HG03060 (cell line): ENCODE measurements around the gene GARNL3.

Source experiments
- ATAC-seq: cut with Tn5 transposase; IDR thresholded peaks from one replicate; pipeline ENCODE4 v1.9.1; 2021; ENCODE audit warnings: low read depth, moderate number of reproducible peaks; ENCODE audit not compliant: unreplicated experiment

GARNL3 gene

GRCh38 chr9:127267793-127268525 is 3.4 kb downstream of the GARNL3 start:
- no peak for ATAC-seq

GRCh38 chr9:127269449-127269848 is 4.9 kb downstream of the GARNL3 start:
- ATAC-seq, result no peak

GRCh38 chr9:127273326-127273725 is 8.8 kb downstream of the GARNL3 start:
- no peak for ATAC-seq

- ATAC-seq, result no peak
These were observed 12.5 kb downstream of the GARNL3 start for GRCh38 chr9:127277099-127277498.

- no peak for ATAC-seq
These were observed 13.2 kb downstream of the GARNL3 start for GRCh38 chr9:127277770-127278169.

GRCh38 chr9:127278372-127278771 is 13.8 kb downstream of the GARNL3 start:
- no peak for ATAC-seq

GRCh38 chr9:127279717-127280285 is 15.2 kb downstream of the GARNL3 start:
- ATAC-seq, result no peak

- ATAC-seq, result no peak
These were observed 16.5 kb downstream of the GARNL3 start for GRCh38 chr9:127280880-127281660.

- ATAC-seq, result no peak
These were observed 17.3 kb downstream of the GARNL3 start for GRCh38 chr9:127281891-127282290.

- no peak for ATAC-seq
These were observed 18.0 kb downstream of the GARNL3 start for GRCh38 chr9:127282611-127283010.

- no peak for ATAC-seq
These were observed 18.6 kb downstream of the GARNL3 start for GRCh38 chr9:127283135-127283534.

GRCh38 chr9:127283917-127284497 is 19.4 kb downstream of the GARNL3 start:
- no peak for ATAC-seq

- no peak for ATAC-seq
These were observed 21.4 kb downstream of the GARNL3 start for GRCh38 chr9:127285965-127286364.

- no peak for ATAC-seq
These were observed 26.0 kb downstream of the GARNL3 start for GRCh38 chr9:127290561-127291065.

GRCh38 chr9:127291246-127291778 is 26.7 kb downstream of the GARNL3 start:
- no peak for ATAC-seq

GRCh38 chr9:127292415-127292814 is 27.8 kb downstream of the GARNL3 start:
- ATAC-seq, result no peak

GRCh38 chr9:127293328-127293727 is 28.8 kb downstream of the GARNL3 start:
- no peak for ATAC-seq

- no peak for ATAC-seq
These were observed 29.2 kb downstream of the GARNL3 start for GRCh38 chr9:127293767-127294166.

- ATAC-seq, result no peak
These were observed 30.4 kb downstream of the GARNL3 start for GRCh38 chr9:127295005-127295404.

GRCh38 chr9:127300886-127301447 is 36.4 kb downstream of the GARNL3 start:
- no peak for ATAC-seq
